22Rv1 (cell line): Measurements from ENCODE around the gene PKNOX2.

Experiments
- H3K27ac ChIP-seq: fragments of 450-650 bp; 2 replicates; pipeline ENCODE4 v1.5.1; 2017
- ZFX ChIP-seq: fragments of 450-650 bp; IDR thresholded peaks from 2 replicates; pipeline ENCODE4 v1.6.1; 2017; ENCODE audit warnings: antibody characterized with exemption, borderline replicate concordance
- TF ChIP-seq, protein P1 (sequence below): fragments of 450-650 bp; IDR thresholded peaks from 2 replicates; pipeline ENCODE4 v1.5.1; 2017; ENCODE audit warnings: mild to moderate bottlenecking

PKNOX2 gene

DNA sequence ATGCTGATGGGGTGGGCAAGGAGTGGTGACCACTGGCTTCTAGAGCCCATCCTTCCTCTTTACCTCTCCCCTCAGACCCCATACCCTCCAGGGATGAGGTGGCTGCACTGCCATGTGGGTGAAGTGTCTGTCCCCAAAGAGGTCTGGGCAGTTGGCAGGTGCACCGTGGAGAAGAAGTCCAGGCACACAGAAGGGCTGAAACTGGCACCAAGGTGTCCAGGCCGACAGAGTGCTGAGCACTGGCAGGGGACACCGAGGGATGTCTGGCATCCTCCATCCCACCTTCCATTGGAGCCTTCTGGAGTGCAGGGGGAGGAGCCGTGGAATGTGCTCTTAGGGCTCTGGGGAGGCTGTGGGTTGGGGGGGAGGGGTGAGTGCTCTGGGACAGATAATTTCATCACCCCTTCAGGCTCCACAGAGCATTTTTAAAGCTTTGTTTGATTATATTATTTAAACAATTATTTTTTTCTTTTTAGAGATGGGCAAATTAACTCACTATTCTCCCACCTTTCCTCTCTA is 37.9 kb downstream of the PKNOX2 start:
- TF ChIP-seq ZFX, result no peak
- TF ChIP-seq, protein P1, sequence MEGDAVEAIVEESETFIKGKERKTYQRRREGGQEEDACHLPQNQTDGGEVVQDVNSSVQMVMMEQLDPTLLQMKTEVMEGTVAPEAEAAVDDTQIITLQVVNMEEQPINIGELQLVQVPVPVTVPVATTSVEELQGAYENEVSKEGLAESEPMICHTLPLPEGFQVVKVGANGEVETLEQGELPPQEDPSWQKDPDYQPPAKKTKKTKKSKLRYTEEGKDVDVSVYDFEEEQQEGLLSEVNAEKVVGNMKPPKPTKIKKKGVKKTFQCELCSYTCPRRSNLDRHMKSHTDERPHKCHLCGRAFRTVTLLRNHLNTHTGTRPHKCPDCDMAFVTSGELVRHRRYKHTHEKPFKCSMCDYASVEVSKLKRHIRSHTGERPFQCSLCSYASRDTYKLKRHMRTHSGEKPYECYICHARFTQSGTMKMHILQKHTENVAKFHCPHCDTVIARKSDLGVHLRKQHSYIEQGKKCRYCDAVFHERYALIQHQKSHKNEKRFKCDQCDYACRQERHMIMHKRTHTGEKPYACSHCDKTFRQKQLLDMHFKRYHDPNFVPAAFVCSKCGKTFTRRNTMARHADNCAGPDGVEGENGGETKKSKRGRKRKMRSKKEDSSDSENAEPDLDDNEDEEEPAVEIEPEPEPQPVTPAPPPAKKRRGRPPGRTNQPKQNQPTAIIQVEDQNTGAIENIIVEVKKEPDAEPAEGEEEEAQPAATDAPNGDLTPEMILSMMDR, result no peak
- no peak overlapping the region for H3K27ac ChIP-seq

DNA sequence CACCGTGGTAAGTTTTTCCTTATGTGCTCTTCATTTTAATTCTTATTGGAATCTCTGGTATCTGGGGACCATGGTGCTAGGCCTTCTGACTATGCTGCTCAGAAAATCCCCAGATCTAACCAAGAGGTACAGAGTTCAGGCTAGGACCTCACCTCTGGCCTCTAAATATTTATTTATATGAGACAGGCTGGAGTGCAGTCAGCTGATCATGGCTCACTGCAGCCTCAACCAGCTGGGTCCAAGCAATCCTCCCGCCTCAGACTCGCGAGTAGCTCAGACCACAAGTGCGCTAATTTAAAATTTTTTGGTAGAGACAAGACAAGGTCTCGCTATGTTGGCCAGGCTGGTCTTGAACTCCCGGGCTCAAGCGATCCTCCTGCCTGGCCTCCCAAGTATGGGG is 38.4 kb downstream of the PKNOX2 start:
- TF ChIP-seq, protein P1, result no peak
- TF ChIP-seq ZFX, result no peak
- H3K27ac ChIP-seq, result no peak overlapping the region

- no peak overlapping the region for H3K27ac ChIP-seq
- TF ChIP-seq, protein P1, result no peak
- no peak for TF ChIP-seq ZFX
These were observed 43.4 kb downstream of the PKNOX2 start for GRCh38 chr11:125207866-125208425.

GRCh38 chr11:125210066-125210465 is 45.5 kb downstream of the PKNOX2 start:
- H3K27ac ChIP-seq, result no peak overlapping the region
- TF ChIP-seq ZFX, result no peak
- TF ChIP-seq, protein P1, result no peak

DNA sequence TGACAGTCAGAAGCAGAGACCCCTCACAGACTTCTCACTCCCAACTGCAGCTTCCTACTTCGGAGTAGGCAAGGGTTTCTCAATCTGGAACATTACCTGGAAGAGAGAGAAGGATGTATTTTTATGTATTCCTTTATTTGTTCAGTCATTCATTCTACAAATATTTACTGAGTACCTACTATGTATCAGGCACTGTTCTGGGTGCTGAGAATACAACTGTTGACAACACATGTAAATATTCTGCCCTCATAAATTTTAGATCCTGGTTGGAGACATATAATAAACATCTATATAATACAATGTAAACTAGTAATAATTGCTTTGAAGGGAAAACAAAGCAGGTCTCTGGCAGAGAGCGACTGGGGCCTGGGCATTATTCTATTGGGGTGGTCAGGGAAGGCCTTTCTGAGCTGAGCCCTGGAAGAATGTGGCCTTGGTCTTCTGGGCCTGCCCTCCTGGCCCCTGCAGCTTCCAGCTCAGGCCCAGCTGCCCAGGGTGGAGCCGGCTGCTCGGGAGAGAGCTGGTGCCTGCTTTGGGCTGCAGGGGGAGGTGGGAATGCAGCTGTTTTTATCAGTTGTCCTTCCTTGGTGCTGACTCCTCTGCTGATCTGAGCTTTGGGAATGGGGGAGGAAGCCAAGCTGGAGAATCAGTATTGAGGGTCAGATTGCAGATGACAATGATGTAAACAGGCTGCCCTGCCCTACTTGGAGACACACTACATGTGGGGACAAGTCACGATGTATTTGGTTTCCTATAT is 46.8 kb downstream of the PKNOX2 start:
- no peak overlapping the region for H3K27ac ChIP-seq
- TF ChIP-seq, protein P1, result no peak
- no peak for TF ChIP-seq ZFX

- TF ChIP-seq ZFX, result no peak
- TF ChIP-seq, protein P1, result no peak
- no peak overlapping the region for H3K27ac ChIP-seq
These were observed 47.4 kb downstream of the PKNOX2 start for GRCh38 chr11:125211948-125212340.
